GM21360 (cell line): Measurements from ENCODE around the gene MMP24.
"Not testable (repeated sequence)": the region's sequence is repeated elsewhere in the genome, so short reads cannot be mapped to it uniquely, and the experiment has no call there.

Source experiments
- ATAC-seq: cut with Tn5 transposase; IDR thresholded peaks from one replicate; pipeline ENCODE4 v1.9.1; 2021; ENCODE audit warnings: mild to moderate bottlenecking, moderate library complexity; ENCODE audit not compliant: unreplicated experiment

MMP24 gene

DNA sequence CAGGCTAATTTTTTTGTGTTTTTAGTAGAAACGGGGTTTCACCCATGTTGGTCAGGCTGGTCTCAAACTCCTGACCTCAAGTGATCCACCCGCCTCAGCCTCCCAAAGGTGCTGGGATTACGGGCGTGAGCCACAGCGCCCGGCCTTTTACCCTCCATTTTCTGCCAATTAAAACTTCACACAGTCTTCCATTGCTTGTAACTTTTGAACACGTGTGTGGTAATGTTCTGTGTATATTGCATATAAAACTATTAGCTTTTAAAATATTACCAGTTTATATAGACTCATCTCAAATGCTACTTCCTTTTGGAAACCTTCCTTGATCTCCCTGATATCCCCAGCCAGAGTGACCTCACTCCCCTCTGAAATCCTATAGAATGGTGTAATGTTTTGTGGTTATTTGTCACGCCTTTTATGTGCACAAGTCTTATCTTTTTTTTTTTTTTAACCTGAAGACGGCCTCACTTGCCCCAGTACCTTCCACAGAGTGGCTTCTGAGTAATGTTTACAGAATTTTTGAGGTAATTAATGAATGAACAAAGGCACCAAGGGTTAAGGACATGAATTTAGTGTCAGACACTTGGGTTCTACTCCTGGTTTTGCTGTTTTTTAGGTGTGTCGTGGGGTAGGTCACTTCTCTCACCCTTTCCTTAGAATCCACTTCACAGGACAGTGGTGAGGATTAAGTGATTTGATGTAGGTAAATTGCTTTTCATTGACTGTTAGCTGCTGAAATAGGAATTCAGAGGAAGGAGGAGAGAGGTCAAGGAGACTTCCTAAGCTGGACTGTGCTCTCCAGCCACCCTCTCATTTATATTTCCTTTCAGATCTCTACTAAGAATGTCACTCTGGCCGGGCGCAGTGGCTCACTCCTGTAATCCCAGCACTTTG lies 11.2 kb upstream of the MMP24 start:
- ATAC-seq, result no peak

- no peak for ATAC-seq
Measured at GRCh38 chr20:35216541-35216940, 9.9 kb upstream of the MMP24 start.

DNA sequence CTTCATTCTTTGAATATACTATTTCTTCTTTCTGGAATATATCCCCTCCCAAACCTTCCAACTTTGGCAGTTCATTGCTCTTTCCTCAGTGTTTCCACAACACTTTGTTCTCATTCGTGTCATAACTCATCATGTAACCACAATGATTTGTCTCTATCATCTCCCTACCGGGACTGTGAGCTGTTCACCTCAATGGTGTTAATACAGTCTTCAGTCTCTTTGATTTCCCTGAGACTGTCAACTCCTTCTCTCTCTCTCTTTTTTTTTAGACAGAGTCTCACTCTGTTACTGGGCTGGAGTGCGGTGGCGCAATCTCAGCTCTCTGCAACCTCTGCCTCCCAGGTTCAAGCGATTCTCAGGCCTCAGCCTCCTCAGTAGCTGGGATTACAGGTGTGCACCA lies 2.5 kb upstream of the MMP24 start:
- ATAC-seq, result no peak

GRCh38 chr20:35224536-35224935 lies 2.0 kb upstream of the MMP24 start:
- no peak for ATAC-seq

DNA sequence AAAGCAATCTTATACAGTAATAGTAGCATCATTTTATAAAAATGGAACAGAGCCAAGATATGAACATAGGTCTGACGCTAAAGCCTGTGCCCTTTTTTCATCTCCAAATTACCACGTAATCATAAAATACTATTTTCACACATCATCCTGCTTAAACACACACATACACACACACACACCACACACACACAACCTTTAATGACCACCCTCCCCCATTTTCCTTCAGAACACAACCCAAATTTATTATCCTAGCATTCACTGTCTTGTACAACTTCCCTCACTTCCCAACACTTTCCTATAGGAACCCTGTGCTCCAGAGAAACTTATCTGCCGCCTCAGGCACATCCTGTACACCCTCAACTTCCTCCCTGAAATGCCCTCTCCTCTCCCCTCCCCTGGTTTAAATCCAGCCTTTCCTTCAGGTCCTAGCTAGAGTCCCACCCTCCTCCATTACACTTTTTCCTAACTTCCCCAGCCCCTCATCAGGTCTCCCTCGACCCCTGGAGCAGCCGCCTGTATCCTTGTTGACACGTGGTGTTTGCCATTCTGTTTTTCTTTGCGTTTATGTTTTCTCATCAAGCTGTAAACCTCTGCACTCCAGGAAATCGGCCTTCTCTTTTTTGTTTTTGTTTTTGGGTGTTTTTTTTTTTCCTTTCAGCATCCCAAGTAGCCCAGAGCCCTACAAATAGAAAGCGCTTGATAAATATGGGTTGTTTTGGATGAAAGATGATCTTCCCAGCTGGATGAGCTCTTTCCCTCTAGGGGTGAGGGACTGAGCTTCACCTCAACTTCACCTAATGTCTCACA lies 968 bp upstream of the MMP24 start:
- no peak for ATAC-seq

DNA sequence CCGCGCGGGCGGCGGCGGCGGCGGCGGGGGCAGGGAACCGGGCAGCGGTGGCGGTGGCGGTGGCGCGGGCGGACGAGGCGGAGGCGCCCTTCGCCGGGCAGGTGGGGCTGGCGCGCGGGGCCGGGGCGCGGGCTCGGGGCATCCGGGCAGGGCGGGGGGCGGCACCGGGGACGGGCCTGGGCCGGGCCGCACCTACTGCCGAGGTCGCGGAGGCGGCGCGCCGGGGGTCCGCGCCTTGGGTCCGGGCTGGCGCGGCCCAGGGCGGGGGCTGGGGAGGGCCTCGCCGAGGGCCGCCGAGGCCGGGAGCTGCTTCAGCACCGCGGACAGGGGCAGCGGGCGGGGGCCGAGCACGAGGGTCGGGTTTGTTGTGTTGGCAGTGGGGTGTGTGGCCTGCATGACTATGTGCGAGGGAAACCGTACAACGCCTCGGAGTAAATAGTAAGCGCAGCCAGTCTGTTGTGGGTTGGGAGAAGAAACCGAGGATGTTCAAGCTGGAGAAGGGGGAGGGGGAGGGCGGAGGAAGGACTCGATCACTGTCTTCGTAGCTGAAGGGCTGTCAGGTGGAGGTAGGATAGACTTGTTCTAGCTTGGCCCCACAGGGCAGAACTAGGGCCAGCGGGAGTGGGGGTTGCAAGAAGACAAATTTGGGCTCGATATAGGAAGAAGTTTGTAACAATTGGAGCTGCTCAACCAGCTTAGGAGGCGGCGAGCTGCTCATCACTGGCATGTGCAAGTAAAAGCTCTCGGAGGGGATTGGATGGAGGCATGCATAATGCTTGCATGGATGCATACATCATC lies 593 bp downstream of the MMP24 start:
- no peak for ATAC-seq

DNA sequence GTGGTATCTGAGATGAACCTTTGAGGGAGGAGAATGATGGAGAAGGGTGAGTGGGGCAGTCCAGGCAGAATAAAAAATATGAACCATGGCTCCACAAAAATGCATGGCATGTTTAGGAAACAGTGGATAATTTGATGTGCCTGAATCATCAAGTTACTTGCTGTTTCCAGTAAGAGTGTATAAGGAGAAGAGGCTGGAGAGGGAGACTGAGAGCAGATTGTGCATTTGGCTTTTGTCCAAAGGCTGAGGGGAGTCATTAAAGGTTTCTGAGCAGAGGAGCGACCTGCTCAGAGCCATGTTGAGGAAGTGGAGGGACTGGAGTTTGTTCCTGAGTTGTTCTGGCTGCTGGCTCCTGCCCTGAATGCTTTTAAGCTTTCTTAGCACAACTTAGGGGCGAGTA lies 6.1 kb downstream of the MMP24 start:
- ATAC-seq, result no peak

DNA sequence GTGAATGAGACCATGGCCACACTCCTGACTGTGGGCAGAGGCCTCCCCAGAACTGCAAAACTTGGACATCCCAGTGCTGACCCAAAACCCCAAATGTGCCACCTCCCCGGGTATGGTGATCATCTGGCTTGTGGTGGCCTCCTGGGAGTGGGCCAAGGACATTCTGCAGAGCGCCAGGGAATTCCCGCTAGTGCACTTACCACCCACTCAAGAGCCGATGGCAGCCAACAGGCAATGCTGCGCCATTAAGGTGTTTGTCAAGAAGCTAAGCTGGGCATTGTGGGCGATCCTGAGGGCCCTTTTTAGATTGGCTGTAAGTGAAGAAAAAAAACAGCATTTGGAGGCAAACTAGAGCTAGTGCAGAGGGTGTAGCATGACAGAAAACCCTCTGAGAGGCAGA lies 9.4 kb downstream of the MMP24 start:
- no peak for ATAC-seq

DNA sequence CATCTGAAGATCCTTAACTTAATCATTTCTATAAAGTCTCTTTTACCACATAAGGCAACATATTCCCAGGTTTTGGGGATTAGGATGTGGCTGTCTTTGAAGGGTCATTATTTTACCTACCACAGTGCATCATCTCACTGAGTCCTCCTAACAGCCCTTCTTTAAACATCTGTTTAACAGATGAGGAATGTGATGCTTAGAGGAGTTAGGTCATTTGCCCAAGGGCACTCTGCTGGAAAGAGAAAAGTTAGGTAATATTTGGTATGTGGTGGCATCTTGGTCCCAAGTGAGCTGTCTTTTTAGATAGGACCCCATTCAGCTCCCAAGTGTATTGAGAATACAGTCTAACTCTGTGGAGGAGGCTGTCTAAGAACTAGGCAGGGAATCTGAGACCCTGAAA lies 11.0 kb downstream of the MMP24 start:
- ATAC-seq, result no peak

GRCh38 chr20:35238170-35238569 lies 11.7 kb downstream of the MMP24 start:
- ATAC-seq, result no peak

- no peak for ATAC-seq
Measured at GRCh38 chr20:35238735-35239134, 12.2 kb downstream of the MMP24 start.

DNA sequence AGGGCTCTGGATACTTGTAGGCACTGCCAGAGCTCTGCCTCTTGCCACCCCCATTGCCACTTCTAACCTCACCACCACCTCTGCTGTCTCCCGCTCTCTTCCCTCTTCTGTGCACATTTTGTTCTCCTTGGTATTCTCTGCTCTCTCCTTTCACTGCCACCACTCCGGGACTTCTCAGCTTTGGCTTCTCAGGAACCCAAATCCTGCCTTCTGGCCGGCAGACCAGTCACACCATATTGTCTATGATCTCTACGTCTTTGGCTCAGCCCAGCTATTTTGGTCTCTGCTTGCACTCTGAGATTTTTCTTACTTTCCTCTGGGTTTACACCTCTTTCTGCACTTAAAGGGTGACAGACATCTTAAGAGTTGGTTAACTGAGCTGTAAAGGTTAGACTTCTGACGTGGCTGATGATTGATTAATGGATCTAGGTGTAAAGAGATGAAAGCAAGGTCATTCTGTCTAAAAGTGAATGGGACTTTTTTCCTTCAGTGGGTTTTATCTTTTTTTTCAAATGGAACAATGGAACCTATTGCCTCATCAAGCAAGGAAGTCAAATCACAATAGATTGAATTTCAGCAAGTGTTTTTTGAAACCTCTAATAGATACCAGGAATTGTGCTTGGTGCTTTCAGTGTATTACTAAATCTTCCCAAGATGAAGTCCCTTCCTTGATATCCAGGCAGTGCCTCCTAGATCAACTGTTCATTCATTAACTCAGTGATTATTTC lies 13.8 kb downstream of the MMP24 start:
- ATAC-seq, result no peak

DNA sequence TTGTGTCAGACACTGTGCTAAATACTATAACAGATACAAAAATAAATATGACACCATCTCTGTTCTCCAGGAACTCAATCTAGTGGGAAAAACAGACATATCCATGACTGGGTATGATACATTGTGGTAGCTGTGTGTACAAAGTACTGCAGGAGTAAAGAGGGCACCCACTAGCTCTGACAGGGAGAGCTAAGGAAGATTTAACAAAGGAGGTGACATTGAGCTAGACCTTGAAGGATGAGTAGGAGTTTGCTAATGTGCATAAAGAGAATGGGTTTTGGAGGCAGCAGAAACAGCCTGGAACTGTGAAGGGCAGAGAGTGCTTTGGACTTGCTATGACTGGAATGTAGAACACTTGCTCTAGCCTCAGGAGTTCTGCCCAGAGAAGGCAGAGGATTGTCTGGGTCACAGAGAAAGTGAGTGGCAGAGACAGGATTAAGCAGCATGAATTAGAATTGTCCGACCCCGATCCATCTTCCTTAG lies 14.4 kb downstream of the MMP24 start:
- no peak for ATAC-seq

- ATAC-seq, result no peak
Measured at GRCh38 chr20:35243317-35243716, 16.8 kb downstream of the MMP24 start.

DNA sequence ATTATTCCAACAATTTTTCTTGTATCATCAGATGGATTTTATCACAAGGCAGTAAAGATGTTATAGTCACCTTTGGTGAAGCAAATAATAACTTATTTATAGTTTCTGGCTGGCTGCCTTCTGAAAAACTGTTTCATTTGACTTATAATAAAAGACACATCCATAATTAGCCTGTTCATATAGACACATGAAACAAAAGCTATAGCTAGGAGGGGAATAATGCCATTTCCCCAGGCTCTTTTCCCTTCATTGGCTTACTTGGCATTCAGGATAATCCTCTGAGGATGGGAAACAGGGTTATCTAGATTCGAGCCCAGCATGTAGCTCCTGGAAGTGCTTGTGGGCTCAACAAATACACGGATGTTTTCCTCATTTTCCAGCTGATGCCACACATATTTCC lies 17.5 kb downstream of the MMP24 start:
- ATAC-seq, result no peak

- no peak for ATAC-seq
Measured at GRCh38 chr20:35246723-35247122, 20.2 kb downstream of the MMP24 start.

GRCh38 chr20:35248641-35249475 lies 22.4 kb downstream of the MMP24 start:
- ATAC-seq, result no peak

GRCh38 chr20:35251613-35251940 lies 25.1 kb downstream of the MMP24 start:
- ATAC-seq, result no peak

GRCh38 chr20:35252037-35252461 lies 25.6 kb downstream of the MMP24 start:
- ATAC-seq, result no peak

- not testable (repeated sequence) for ATAC-seq
Measured at GRCh38 chr20:35252598-35252997, 26.1 kb downstream of the MMP24 start.
